ENCODE results near the gene SGMS1.

Gene SGMS1

DNA sequence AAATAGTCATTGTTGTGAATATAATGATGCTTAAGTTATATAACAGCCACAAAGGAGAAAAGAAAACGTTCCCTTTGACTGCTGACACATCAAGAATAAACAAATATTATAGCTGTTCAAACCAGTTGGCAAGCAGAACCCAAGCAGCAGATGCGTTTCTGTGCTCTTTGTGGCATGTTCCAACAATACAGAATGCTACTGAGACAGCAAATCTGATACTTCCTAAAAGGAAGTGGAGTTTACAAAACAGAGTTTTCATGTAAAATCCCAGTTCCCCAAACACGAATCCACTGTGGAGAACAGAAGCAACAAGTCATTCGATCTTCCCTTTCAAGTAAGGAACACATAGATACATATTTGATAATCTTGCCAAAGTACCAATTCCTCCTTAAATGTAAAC, 201.5 kb downstream of the SGMS1 start:
- H3K9me3 ChIP-seq: no peaks in the 10 kb centered on the region
- H3K36me3 ChIP-seq: no peaks in the 10 kb centered on the region
- H3K4me1 ChIP-seq: peaks cover 0 to 15% (median 2%) of the 10 kb centered on the region in 4 donors
- TF ChIP-seq, protein P1, sequence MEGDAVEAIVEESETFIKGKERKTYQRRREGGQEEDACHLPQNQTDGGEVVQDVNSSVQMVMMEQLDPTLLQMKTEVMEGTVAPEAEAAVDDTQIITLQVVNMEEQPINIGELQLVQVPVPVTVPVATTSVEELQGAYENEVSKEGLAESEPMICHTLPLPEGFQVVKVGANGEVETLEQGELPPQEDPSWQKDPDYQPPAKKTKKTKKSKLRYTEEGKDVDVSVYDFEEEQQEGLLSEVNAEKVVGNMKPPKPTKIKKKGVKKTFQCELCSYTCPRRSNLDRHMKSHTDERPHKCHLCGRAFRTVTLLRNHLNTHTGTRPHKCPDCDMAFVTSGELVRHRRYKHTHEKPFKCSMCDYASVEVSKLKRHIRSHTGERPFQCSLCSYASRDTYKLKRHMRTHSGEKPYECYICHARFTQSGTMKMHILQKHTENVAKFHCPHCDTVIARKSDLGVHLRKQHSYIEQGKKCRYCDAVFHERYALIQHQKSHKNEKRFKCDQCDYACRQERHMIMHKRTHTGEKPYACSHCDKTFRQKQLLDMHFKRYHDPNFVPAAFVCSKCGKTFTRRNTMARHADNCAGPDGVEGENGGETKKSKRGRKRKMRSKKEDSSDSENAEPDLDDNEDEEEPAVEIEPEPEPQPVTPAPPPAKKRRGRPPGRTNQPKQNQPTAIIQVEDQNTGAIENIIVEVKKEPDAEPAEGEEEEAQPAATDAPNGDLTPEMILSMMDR (IDR thresholded peaks at IDR 0.05): no peak
- no peak overlapping the region for H3K4me3 ChIP-seq
- no peak overlapping the region for H3K27ac ChIP-seq
- intact Hi-C loops (cut with DNase I; ENCODE audit: low total_unique reads): no loop called here
- DNase-seq: no peak
- H3K27me3 ChIP-seq: no peaks in the 10 kb centered on the region

DNA sequence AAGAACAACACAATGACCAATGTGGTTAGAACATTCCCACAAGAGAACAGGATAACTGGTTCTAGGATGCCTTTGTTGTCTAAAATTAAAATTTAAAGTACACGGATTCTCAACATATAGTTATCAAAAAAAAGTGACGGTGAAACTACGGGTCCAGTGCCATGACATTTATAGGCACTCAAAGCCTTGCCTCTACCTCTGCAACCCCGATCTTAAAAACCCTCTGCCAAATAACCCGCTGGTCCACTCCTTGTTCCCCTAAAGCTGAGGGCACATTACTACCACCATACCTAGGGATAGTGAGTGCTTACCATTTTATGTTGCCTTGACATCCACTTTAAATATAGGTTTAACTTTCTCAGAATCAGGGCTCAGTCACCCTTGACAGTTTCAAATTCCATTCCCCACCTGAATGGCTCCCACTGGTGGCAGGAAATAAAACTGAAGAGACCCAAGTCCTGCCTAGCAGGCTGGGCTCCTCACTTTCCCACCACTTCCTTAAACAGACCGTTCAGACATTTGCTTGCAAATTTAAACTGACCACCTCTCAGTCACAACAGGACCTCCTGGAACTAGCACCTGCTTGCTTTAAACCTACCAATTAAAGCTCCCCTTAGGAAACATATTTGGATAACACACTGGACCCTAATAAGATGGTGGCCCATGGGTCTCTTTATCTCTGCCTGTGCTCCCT, 202.6 kb downstream of the SGMS1 start:
- peak in 1 of 2 donors; percentile 30 for DNase-seq
- no peak overlapping the region for H3K4me3 ChIP-seq
- H3K9me3 ChIP-seq: no peaks in the 10 kb centered on the region
- intact Hi-C loops (cut with DNase I; ENCODE audit: low total_unique reads): no loop called here
- H3K36me3 ChIP-seq: no peaks in the 10 kb centered on the region
- TF ChIP-seq, protein P1 (IDR thresholded peaks at IDR 0.05): peak; percentile 34 to 53
- no peak overlapping the region for H3K27ac ChIP-seq
- H3K4me1 ChIP-seq: peaks cover 0 to 25% (median 5%) of the 10 kb centered on the region in 4 donors
- H3K27me3 ChIP-seq: no peaks in the 10 kb centered on the region

DNA sequence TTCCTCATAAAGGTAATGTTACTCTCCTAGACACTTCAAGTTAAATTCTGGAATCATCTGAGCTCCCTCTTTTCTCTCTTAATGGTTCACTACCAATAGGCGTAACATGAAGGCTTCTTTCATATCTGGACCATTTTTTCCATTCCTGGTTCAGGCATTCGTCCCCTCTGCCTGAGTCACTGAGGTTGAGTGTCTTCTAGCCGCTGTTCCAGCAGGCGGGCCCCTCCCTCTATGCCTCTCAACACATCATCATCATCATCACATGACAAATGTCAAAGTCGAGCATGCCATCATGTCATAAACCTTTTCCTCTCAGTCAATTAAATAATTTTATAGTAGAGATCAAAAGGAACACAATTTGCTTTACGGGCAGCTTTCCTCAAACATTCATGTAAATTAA, 203.6 kb downstream of the SGMS1 start:
- DNase-seq: no peak
- H3K9me3 ChIP-seq: no peaks in the 10 kb centered on the region
- no peak overlapping the region for H3K4me3 ChIP-seq
- intact Hi-C loops (cut with DNase I; ENCODE audit: low total_unique reads): no loop called here
- no peaks in the 10 kb centered on the region for H3K36me3 ChIP-seq
- H3K27me3 ChIP-seq: no peaks in the 10 kb centered on the region
- TF ChIP-seq, protein P1 (IDR thresholded peaks at IDR 0.05): no peak
- no peak overlapping the region for H3K27ac ChIP-seq
- peaks cover 0 to 25% (median 5%) of the 10 kb centered on the region in 4 donors for H3K4me1 ChIP-seq

DNA sequence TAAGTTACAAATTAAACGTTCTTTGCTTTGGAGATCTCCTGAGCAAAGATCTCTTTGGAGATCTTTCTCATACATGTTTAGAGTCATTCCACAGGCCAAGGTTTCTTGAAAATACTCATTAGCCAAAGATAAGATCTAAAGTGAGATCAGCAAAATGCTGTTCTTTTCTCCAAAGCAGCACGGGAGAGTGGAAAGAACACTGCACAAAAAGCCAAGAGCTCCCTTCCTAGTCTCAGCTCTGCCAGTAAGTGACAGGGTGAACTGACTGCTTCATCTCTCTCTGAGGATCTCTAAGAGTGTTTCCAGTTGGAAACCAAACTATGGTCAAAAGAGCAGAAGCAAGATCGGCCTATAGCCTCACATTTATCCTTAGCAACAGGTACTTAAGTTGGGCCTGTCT, 204.0 kb downstream of the SGMS1 start:
- intact Hi-C loops (cut with DNase I; ENCODE audit: low total_unique reads): loop anchor here (5.0 kb wide), 1 partner anchor 203 kb away; the partner anchor contains the start of gene SGMS1
- no peaks in the 10 kb centered on the region for H3K27me3 ChIP-seq
- TF ChIP-seq, protein P1 (IDR thresholded peaks at IDR 0.05): no peak
- H3K9me3 ChIP-seq: no peaks in the 10 kb centered on the region
- H3K36me3 ChIP-seq: no peaks in the 10 kb centered on the region
- H3K4me3 ChIP-seq: no peak overlapping the region
- no peak for DNase-seq
- H3K27ac ChIP-seq: no peak overlapping the region
- H3K4me1 ChIP-seq: peaks cover 0 to 25% (median 5%) of the 10 kb centered on the region in 4 donors

DNA sequence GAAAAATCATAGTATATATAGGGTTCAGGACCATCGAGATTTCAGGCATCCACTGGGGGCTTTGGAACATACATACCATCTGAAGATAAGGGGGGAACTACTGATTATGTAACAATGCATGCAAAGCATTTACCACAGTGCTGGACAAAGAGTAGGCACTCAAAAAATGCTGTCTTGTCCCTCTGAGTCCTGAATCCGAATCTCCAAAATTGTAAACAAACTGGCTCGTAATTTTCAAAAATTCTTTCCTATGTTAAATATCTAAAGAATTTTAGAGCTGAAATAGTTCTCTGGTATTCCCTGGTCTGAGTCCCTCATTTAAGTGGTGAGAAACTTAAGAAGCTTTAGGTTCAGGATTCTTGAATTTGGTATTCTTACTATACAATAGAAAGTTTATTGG, 204.7 kb downstream of the SGMS1 start:
- no peaks in the 10 kb centered on the region for H3K9me3 ChIP-seq
- H3K36me3 ChIP-seq: no peaks in the 10 kb centered on the region
- TF ChIP-seq, protein P1 (IDR thresholded peaks at IDR 0.05): no peak
- no peaks in the 10 kb centered on the region for H3K27me3 ChIP-seq
- intact Hi-C loops (cut with DNase I; ENCODE audit: low total_unique reads): loop anchor here (5.0 kb wide), 1 partner anchor 203 kb away; the partner anchor contains the start of gene SGMS1
- peak overlapping the region; percentile 75 to 81 for H3K4me3 ChIP-seq
- H3K4me1 ChIP-seq: peaks cover 0 to 25% (median 5%) of the 10 kb centered on the region in 4 donors
- no peak overlapping the region for H3K27ac ChIP-seq
- no peak for DNase-seq
